NCI-H510A (cell line): Measurements from ENCODE around the gene TNN.

ENCODE experiments used
- DNase-seq: peaks from one replicate; lab custom pipeline; 2025; lab: John Stamatoyannopoulos, UW

The TNN gene

GRCh38 chr1:175145899-175146528, 78.4 kb downstream of the TNN start:
- no peak for DNase-seq

GRCh38 chr1:175146529-175147213, 79.0 kb downstream of the TNN start:
- DNase-seq, result no peak

- no peak for DNase-seq
Measured at GRCh38 chr1:175147569-175147968, 79.9 kb downstream of the TNN start.

GRCh38 chr1:175148068-175148467, 80.4 kb downstream of the TNN start:
- no peak for DNase-seq

GRCh38 chr1:175150596-175151319, 83.1 kb downstream of the TNN start:
- no peak for DNase-seq

- no peak for DNase-seq
Measured at GRCh38 chr1:175152006-175152652, 84.5 kb downstream of the TNN start.

- no peak for DNase-seq
Measured at GRCh38 chr1:175154629-175155472, 87.2 kb downstream of the TNN start.

- no peak for DNase-seq
Measured at GRCh38 chr1:175155473-175155856, 87.8 kb downstream of the TNN start.

- no peak for DNase-seq
Measured at GRCh38 chr1:175155936-175156335, 88.3 kb downstream of the TNN start.

- DNase-seq, result no peak
Measured at GRCh38 chr1:175157200-175157599, 89.6 kb downstream of the TNN start.

- no peak for DNase-seq
Measured at GRCh38 chr1:175158170-175158591, 90.5 kb downstream of the TNN start.

GRCh38 chr1:175162955-175163354, 95.3 kb downstream of the TNN start:
- no peak for DNase-seq

GRCh38 chr1:175163702-175164101, 96.1 kb downstream of the TNN start:
- no peak for DNase-seq

GRCh38 chr1:175164751-175165150, 97.1 kb downstream of the TNN start:
- DNase-seq, result no peak

GRCh38 chr1:175166746-175167145, 99.1 kb downstream of the TNN start:
- DNase-seq, result no peak

GRCh38 chr1:175167861-175168260, 100.2 kb downstream of the TNN start:
- no peak for DNase-seq

- DNase-seq, result no peak
Measured at GRCh38 chr1:175168782-175169181, 101.1 kb downstream of the TNN start.

GRCh38 chr1:175169286-175170018, 101.8 kb downstream of the TNN start:
- DNase-seq, result peak; percentile 58

GRCh38 chr1:175171036-175171913, 103.6 kb downstream of the TNN start:
- DNase-seq, result no peak

GRCh38 chr1:175172503-175172902, 104.9 kb downstream of the TNN start:
- DNase-seq, result no peak
